ENCODE measurements around the gene DUSP23. TPM values are rescaled to one million over a fixed set of nuclear protein-coding genes. Genes with fewer than 3 reads are reported as not detected.

DUSP23 gene
- total RNA-seq, 1 donor from 2014 or later: 15.0 TPM

DNA sequence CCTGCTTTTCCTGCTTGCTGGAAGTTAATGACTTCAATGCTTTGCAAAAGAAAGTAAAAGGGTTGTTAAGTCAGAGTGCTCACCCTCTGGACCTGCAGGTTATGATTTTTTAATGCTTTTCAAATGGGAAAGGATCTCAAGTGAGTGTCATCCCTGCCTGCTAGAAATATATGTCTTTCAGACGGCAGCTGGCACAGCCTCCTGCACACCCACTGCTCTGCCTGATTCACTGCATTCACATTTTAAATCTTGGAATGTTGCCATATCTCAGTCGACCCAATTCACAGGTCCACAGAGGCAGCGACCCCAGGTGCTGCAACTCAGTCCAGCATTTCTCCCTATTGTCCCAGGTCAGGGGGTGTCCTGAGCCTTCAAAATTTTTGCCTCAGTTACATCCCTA lies 10.7 kb downstream of the DUSP23 start:
- Histone ChIP-seq H3K36me3 (no peaks in the 10 kb centered on the region), H3K27me3 (ENCODE audit: low read depth) (peaks cover 60% of the 10 kb centered on the region), H3K9me3 (replicated peaks) (no peaks in the 10 kb centered on the region), H3K4me1 (no peaks in the 10 kb centered on the region), H3K4me3 (no peak overlapping the region), H3K27ac (replicated peaks) (no peak overlapping the region)
- TF ChIP-seq, protein P1, sequence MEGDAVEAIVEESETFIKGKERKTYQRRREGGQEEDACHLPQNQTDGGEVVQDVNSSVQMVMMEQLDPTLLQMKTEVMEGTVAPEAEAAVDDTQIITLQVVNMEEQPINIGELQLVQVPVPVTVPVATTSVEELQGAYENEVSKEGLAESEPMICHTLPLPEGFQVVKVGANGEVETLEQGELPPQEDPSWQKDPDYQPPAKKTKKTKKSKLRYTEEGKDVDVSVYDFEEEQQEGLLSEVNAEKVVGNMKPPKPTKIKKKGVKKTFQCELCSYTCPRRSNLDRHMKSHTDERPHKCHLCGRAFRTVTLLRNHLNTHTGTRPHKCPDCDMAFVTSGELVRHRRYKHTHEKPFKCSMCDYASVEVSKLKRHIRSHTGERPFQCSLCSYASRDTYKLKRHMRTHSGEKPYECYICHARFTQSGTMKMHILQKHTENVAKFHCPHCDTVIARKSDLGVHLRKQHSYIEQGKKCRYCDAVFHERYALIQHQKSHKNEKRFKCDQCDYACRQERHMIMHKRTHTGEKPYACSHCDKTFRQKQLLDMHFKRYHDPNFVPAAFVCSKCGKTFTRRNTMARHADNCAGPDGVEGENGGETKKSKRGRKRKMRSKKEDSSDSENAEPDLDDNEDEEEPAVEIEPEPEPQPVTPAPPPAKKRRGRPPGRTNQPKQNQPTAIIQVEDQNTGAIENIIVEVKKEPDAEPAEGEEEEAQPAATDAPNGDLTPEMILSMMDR (IDR thresholded peaks at IDR 0.05; ENCODE audit: borderline replicate concordance): no peak
- intact Hi-C loops (cut with micrococcal nuclease): loop anchor here (10.0 kb wide), 1 partner anchor 153 kb away; the partner anchor contains the start of gene IGSF9
- no peak for DNase-seq

DNA sequence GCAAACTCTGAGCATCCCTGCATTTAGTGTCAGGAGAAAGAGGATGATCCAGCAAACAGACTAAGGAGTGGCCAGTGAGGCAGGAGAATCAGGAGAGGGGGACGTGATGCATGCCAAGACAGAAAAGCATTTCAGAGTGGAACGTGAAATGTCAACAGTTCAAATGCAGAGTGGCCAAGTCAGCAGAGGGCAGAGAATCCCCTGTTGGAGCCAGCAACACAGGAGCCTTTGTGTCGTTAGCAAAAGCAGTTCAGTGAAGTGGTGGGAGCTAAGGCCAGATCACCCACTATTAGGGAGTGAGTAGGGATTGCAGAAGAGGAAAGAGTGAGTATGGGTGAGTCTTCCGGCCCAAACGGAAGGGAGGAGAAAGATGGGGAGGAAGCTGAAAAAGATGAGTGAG lies 14.8 kb downstream of the DUSP23 start:
- Histone ChIP-seq H3K4me1 (no peaks in the 10 kb centered on the region), H3K9me3 (replicated peaks) (no peaks in the 10 kb centered on the region), H3K27me3 (ENCODE audit: low read depth) (peaks cover 74% of the 10 kb centered on the region), H3K27ac (replicated peaks) (no peak overlapping the region), H3K4me3 (no peak overlapping the region), H3K36me3 (no peaks in the 10 kb centered on the region)
- DNase-seq: no peak
- intact Hi-C loops (cut with micrococcal nuclease): loop anchor here (5.0 to 10.0 kb wide), 2 partner anchors 149 to 212 kb away; partner anchors contain the start of gene IGSF9
- TF ChIP-seq, protein P1 (IDR thresholded peaks at IDR 0.05; ENCODE audit: borderline replicate concordance): no peak

DNA sequence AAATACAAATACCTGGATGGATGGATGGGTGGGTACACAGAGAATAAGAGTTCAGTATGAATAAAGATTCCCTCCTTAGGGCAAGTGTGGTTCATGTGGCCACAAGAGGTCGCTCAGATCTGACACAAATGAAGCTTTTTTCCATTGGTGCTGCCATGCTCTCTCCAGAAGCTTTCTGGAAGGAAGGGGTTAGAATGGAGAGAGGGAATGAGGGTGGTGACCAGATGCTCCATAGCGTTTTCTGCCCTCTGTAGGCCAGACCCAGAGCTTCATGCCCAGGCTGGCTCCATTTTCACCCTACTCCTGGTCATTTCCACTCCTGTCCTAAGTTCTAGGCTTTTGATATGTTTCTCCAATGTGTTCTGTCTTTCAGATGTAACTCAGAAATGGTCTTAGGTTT lies 18.1 kb downstream of the DUSP23 start:
- DNase-seq: peak; percentile 35
- no peaks in the 10 kb centered on the region for H3K36me3 ChIP-seq

DNA sequence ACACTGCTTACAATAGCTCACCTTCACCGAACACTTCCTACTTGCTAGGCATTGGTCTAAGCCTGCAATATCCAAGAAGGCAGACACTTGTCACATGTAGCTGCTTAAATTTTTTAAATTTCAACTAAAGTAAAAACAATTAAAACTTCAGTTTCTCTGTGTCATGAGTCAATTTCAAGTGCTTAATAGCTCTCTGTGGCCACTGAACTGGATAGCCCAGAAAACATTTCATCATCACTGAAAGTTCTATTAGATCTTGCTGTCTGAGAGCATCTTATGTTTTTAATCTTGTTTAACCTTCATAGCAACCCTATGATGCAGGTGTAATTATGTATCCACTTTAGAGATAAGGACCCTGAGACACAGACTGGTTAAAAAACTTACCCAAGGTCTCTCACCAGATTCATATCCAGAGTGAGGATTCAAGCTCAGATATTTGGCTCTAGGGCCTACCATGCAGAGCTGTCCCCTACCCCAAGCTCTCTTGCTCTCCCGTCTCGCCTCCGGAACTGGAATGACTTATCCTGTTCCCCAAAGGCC lies 18.8 kb downstream of the DUSP23 start:
- Histone ChIP-seq H3K4me3 (no peak overlapping the region), H3K9me3 (replicated peaks) (no peaks in the 10 kb centered on the region), H3K4me1 (peaks cover 8% of the 10 kb centered on the region), H3K36me3 (no peaks in the 10 kb centered on the region), H3K27ac (replicated peaks) (no peak overlapping the region), H3K27me3 (ENCODE audit: low read depth) (peaks cover 34% of the 10 kb centered on the region)
- TF ChIP-seq, protein P1 (IDR thresholded peaks at IDR 0.05; ENCODE audit: borderline replicate concordance): no peak
- intact Hi-C loops (cut with micrococcal nuclease): loop anchor here (2.0 to 10.0 kb wide), 3 partner anchors 91 to 208 kb away; partner anchors contain the start of gene IGSF9
- no peak for DNase-seq

More for the DNA sequence above, 18.1 kb downstream of the DUSP23 start:
- Histone ChIP-seq H3K27me3 (ENCODE audit: low read depth) (peaks cover 40% of the 10 kb centered on the region), H3K9me3 (replicated peaks) (no peaks in the 10 kb centered on the region), H3K4me1 (peaks cover 4% of the 10 kb centered on the region), H3K27ac (replicated peaks) (no peak overlapping the region), H3K4me3 (no peak overlapping the region)
- TF ChIP-seq, protein P1 (IDR thresholded peaks at IDR 0.05; ENCODE audit: borderline replicate concordance): peak; percentile 84
- intact Hi-C loops (cut with micrococcal nuclease): loop anchor here (2.0 to 10.0 kb wide), 3 partner anchors 92 to 208 kb away; partner anchors contain the start of gene IGSF9

DNA sequence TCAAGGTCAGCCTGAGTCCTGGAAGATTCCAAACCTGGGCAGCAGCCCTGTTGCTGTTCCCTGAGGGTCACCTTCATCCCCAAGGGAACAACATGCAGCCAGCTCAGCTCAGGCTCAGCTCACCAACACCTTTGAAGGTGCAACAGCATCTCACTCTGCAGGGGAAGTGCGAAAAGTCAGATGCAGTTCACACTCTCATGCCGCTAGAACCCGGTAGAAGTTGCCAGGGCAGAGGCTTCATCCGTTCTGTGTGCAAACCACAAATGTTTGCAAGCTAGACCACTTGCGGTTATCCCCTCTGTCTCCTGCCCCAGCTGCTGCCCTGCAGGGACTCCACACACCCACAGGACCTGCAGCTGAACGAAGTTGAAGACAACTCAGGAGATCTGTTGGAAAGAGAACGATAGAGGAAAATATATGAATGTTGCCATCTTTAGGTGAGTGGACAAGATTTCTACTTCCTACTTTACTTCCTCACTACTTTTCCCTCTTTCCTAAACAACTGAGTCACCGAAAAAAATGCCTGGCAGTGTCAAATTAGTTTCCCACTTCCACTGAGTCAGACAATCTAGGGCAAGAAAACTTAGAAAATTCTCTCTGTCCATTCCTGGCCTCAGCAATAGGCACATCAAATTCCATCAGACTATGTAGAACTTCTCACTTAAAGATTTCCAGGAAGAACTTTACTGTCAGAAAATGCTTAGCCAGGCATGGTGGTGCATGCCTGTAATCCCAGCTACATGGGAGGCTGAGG lies 19.6 kb downstream of the DUSP23 start:
- H3K4me1 ChIP-seq: peaks cover 14% of the 10 kb centered on the region
- H3K9me3 ChIP-seq (replicated peaks): no peaks in the 10 kb centered on the region
- intact Hi-C loops (cut with micrococcal nuclease): no loop called here
- H3K36me3 ChIP-seq: no peaks in the 10 kb centered on the region
- H3K4me3 ChIP-seq: no peak overlapping the region
- no peak for DNase-seq
- H3K27me3 ChIP-seq (ENCODE audit: low read depth): peaks cover 26% of the 10 kb centered on the region
- H3K27ac ChIP-seq (replicated peaks): no peak overlapping the region
- TF ChIP-seq, protein P1 (IDR thresholded peaks at IDR 0.05; ENCODE audit: borderline replicate concordance): no peak
